HG03342 (cell line): ENCODE data around the gene DNAJC4.
A peak's percentile ranks its signal among the peaks of the same experiment; 100 is the strongest.

Source experiments
- ATAC-seq: cut with Tn5 transposase; IDR thresholded peaks from one replicate; pipeline ENCODE4 v1.9.1; 2021; ENCODE audit warnings: mild to moderate bottlenecking, moderate library complexity; ENCODE audit not compliant: unreplicated experiment

The DNAJC4 gene

GRCh38 chr11:64227405-64227956 is 2.9 kb upstream of the DNAJC4 start:
- no peak for ATAC-seq

- ATAC-seq: no peak
These were observed 1.1 kb upstream of the DNAJC4 start for GRCh38 chr11:64229090-64229743.

DNA sequence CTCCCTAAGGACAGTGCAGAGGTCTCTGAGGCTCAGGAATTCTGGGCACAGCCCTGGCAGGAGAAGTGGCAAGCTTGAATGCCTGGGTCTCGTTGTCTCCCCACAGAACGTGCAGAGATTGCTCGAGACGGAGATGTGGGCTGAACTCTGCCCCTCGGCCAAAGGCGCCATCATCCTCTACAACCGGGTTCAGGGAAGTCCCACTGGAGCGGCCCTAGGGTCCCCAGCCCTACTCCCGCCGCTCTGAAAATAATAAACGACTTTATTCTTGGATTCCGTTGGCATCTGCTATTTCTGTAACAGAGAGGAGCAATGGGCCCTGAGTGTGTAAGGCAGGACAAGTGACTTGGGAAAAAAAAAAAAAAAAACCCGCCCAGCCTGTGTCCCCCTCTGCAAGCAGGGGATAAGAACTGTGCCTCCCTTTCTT is 591 bp upstream of the DNAJC4 start:
- ATAC-seq: no peak

- ATAC-seq: no peak
These were observed 627 bp downstream of the DNAJC4 start for GRCh38 chr11:64230985-64231365.

DNA sequence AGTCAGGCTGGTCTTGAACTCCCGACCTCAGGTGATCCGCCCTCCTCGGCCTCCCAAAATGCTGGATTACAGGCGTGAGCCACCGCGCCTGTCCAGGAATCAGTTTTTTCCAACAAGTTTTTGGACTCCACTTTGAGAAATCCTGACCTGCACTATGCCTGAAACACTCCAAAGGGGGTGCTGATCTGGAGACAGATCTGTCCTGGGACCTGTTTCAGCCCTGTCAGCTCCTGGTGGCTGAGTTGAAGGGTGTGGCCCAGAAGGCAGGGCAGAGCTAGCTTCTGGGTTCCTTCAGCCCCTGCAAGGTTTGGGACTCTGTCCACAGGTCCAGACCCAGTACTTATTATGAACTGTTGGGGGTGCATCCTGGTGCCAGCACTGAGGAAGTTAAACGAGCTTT is 1.2 kb downstream of the DNAJC4 start:
- no peak for ATAC-seq

DNA sequence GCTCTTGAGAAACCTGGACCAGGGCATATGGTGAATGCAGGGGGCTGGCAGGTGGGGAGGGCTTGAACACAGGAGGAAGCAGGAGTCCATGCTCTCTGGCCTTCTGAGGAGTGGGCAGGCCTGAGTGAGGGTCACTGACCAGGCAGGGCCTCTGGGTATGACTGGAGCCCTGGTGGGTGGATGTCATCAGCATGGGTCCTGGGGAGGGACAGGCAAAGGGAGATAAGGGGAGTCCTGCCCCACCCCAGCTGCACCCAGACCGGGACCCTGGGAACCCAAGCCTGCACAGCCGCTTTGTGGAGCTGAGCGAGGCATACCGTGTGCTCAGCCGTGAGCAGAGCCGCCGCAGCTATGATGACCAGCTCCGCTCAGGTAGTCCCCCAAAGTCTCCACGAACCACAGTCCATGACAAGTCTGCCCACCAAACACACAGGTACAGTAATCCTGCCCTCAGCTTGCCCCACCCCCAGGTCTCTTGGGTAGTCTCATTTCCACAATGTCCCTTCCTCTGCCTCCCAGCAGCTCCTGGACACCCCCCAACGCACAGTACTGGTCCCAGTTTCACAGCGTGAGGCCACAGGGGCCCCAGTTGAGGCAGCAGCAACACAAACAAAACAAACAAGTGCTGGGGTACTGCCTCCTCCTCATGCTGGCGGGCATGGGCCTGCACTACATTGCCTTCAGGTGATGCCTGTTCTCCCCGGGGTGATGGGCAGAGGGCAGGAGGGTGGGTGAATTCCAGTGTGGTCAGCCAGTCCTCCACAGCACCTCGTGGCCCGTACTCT is 2.0 kb downstream of the DNAJC4 start:
- ATAC-seq: no peak

DNA sequence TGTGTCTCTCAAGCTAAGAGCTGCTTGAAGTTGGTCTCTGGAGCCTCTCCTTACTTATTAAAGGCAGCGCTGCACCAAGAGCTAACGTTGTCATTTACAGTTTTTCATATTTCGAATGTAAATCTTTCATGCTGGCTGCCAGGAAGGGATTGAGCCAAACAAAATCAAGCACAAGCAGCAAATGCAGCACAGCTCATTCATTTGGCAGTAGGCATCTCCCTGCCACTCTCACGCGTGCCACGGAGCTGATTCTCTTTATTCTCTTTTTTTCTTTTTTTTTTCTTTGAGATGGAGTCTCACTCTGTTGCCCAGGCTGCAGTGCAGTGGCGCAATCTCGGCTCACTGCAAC is 2.6 kb downstream of the DNAJC4 start:
- no peak for ATAC-seq

DNA sequence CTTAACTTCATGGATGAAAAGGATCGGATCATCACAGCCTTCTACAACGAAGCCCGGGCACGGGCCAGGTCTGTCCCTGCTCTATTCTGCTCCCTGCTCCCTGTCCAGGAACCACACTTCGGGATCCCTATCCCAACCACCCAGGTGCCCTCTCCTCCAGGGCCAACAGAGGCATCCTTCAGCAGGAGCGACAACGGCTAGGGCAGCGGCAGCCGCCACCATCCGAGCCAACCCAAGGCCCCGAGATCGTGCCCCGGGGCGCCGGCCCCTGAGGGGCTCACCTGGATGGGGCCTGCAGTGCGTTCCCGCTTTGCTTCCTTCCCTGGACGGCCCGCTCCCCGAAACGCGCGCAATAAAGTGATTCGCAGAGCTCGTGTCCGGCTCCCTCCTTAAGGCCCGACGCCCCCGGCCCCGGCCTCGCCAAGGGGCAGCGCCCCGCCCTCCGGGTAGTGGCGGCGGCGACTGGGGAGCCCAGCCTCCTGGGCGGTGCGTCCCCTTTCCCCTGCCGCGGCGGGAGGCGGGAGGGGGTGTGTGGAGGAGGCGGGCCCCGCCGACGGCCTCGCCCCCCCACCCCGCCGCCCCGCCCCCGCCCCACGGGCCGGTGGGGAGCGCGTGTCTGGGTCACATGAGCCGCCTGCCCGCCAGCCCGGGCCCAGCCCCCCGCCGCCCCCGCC is 3.7 kb downstream of the DNAJC4 start, which contains the start of gene VEGFB:
TSS of gene VEGFB (plus strand) at position 672 of the 674 bp plus-strand sequence. CDS start 250 bp downstream, outside the sequence.
- ATAC-seq: no peak

- no peak for ATAC-seq
These were observed 4.5 kb downstream of the DNAJC4 start for GRCh38 chr11:64234647-64235379.

GRCh38 chr11:64235437-64236161 is 5.3 kb downstream of the DNAJC4 start:
- no peak for ATAC-seq

DNA sequence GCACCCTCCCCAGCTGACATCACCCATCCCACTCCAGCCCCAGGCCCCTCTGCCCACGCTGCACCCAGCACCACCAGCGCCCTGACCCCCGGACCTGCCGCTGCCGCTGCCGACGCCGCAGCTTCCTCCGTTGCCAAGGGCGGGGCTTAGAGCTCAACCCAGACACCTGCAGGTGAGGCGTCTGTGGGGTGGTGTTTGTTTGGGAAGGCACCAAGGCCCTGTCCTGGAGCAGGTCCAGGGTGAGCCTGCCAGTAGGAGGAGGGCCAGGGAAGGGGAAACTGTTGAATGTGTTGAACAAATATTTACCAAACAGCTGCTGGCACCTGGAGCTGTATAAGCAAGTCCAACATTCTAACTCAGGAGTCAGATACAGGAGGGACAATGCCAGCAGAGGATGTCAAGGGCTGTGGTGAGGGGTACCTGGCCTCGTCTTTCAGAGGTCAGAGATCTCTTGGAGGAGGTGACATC is 7.2 kb downstream of the DNAJC4 start:
- ATAC-seq: no peak

DNA sequence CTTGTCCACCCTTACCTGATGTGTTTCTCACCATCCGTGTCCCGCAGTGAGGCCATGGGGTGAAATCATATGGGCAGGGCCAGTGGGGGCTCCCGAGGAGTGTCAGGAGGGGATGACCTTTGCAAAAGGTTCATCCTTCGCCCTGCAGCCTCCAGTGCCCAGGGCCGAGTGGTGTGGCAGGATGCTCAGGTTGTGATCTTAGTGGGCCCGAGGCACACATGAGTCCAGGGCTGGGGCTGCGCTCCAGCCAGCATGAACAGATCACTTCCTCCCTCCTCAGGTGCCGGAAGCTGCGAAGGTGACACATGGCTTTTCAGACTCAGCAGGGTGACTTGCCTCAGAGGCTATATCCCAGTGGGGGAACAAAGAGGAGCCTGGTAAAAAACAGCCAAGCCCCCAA is 7.7 kb downstream of the DNAJC4 start:
- no peak for ATAC-seq

- no peak for ATAC-seq
These were observed 8.7 kb downstream of the DNAJC4 start for GRCh38 chr11:64238999-64239398.

GRCh38 chr11:64239662-64240434 is 9.5 kb downstream of the DNAJC4 start:
- peak; percentile 12 for ATAC-seq

DNA sequence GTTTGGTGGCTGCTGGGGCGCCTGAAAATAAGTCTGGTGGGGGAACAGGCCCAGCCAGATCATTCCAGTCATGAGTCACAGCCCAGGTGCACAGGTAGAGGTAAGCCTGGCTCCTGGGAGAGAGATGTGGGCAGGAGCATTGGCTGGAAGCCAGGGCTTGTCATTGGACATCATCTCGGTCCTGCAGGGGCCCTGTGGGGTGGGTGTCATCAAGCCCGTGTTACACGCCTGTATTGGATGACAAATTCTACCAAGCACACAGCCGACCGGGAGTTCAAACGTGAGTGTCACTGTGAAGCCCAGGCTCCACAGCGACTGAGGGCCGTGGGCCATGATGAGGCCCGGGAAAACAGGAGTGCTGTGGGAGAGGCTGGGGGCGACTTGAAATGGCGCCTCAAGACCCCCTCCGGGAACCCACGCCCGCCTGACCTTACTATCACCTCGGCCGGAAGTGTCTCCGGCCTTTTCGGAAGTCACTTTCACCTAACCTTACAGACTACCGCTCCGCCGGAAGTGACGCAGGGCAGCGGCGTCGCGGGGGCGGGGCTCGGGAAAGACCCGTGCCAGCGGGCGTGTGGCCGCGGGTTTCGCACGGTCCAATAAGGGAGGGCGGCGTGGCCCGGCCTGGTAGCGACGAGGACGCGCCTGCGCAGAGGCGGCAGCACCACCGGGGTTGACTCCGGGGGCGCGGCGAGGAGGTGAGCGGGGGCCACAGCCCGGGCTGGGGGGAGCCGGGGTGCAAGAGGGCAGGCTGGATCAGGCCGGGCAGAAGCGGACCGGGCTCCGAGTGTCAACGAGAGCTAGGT is 10.3 kb downstream of the DNAJC4 start, which contains the start of gene FKBP2:
TSS of gene FKBP2 (plus strand) at position 661 of the 806 bp plus-strand sequence. CDS start 1,293 bp downstream, outside the sequence.
- ATAC-seq: peak; percentile 52

- ATAC-seq: peak; percentile 58
These were observed 10.8 kb downstream of the DNAJC4 start for GRCh38 chr11:64241241-64241490.

DNA sequence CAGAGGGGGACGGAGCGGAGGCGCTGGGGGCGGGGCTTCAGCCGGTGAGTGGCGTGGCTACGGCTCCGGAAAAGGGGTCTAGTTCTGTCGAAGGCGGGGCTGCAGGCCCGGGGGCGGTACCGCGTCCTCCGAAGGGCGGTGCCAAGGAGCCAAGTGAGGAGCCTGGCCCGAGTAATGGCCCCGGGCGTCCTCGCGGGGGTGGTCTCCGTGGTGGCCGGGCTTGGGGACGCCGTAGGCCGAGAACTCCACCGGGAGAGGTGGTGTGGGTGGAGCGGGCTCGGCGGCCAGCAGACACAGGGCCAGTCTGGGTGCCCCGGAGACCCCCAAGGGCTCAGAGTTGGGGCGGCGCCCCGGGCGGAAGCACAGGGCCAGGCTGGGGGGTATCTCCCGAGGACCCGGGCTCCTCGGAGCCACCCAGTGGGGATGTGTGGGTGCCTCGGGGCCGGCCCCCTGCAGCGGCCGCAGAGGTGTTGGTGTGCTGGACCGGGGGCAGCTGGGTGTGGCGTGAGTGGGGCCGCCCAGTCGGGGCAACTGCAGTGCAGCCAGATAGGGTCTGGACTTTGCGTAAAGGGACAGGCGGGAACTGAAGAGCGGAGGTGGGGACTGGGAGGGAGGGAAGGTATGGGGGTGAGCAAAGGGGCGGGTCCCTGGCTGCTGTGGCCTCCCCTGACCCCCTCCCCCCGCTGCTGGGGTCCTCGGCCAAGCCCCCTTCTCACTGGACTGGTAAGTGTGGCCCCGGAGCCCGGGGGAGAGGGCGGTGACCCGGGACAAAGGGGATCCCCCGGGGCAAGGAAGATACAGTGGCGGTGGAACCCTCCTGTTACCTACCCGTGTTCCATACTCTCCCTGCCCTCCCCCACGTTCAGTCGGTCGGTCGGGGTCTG is 11.4 kb downstream of the DNAJC4 start:
- peak; percentile 58 for ATAC-seq
